Transverse colon (tissue), 4 donors: ENCODE measurements around the gene UBTF.

Experiments
- EP300 ChIP-seq: sonication (generic); formaldehyde crosslinking; IDR thresholded peaks from one replicate; pipeline ENCODE4 v1.6.1; 2017; ENCODE audit warnings: antibody characterized with exemption, low read depth
- POLR2A ChIP-seq: fragments of 450-650 bp; IDR thresholded peaks from one replicate; pipeline ENCODE4 v1.6.1; 2016; ENCODE audit warnings: antibody characterized with exemption, mild to moderate bottlenecking, moderate library complexity
- POLR2AphosphoS5 ChIP-seq, 3 donors: sonication (generic); formaldehyde crosslinking; IDR thresholded peaks; one replicate each; pipeline ENCODE4 v1.6.1; 2016; ENCODE audit warnings: antibody characterized with exemption in 3 of 3
- TF ChIP-seq, protein P1 (sequence below), 5 experiments: fragments of 200-600 bp in 3 of 5; fragments of 450-650 bp in 2 of 5; sonication (generic) in 3 of 5; IDR thresholded peaks; 1 replicate in 2 of 5; 2 replicates in 3 of 5; pipeline ENCODE4 v1.5.1; 2016 to 2017; ENCODE audit warnings: antibody characterized with exemption in 5 of 5, inconsistent platforms in 3 of 5, mild to moderate bottlenecking in 2 of 5, moderate library complexity in 1 of 5

DNA sequence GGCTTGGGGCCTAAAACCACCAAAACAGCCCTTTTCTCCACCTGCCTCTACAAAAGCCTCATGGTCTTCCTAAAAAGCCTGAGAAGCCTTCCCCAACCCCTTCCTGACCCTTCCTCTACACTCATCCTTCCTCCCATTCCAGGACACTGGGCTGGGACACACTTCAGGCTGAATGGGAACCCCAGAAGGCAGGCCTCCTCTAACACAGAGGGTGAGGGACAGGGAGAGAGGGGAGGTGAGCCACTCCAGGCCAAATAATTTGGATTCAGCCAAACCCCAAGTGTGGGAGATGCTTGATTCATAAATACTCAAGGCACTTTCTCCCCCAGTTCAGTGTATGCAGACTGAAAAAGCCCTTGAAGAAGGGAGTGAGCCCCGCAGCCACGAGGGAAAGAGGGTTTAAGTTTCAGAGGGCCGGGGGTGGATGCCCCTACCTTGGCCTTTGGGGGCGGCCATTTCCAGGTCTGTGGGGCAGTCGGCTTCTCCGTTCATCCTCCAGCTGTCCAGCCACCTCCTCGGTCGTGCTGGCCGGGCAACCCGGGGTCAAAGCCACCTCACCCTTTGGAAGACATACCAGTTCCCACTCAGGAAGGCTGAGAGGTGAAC lies 1.6 kb downstream of the UBTF start:
- TF ChIP-seq, protein P1, sequence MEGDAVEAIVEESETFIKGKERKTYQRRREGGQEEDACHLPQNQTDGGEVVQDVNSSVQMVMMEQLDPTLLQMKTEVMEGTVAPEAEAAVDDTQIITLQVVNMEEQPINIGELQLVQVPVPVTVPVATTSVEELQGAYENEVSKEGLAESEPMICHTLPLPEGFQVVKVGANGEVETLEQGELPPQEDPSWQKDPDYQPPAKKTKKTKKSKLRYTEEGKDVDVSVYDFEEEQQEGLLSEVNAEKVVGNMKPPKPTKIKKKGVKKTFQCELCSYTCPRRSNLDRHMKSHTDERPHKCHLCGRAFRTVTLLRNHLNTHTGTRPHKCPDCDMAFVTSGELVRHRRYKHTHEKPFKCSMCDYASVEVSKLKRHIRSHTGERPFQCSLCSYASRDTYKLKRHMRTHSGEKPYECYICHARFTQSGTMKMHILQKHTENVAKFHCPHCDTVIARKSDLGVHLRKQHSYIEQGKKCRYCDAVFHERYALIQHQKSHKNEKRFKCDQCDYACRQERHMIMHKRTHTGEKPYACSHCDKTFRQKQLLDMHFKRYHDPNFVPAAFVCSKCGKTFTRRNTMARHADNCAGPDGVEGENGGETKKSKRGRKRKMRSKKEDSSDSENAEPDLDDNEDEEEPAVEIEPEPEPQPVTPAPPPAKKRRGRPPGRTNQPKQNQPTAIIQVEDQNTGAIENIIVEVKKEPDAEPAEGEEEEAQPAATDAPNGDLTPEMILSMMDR (IDR thresholded peaks at IDR 0.05), result no peak
- TF ChIP-seq EP300 (no peak), POLR2A (no peak), POLR2AphosphoS5 (IDR thresholded peaks at IDR 0.05) (no peak)
